Progenitor cell of endocrine pancreas (in vitro differentiated cells): ENCODE data around the gene SGCG. TPM values are rescaled to one million over a fixed set of nuclear protein-coding genes. Genes with fewer than 3 reads are reported as not detected.
"Not testable (repeated sequence)": the region's sequence is repeated elsewhere in the genome, so short reads cannot be mapped to it uniquely, and the experiment has no call there.

Experiments used
- DNase-seq: peaks from one replicate; pipeline ENCODE4 v3.0.0; 2021; ENCODE audit warnings: low spot score; ENCODE audit not compliant: unreplicated experiment
- H3K27ac Mint-ChIP-seq: 2 replicates; pipeline ENCODE4 v1.8.0; 2021; ENCODE audit warnings: mild to moderate bottlenecking, moderate library complexity, mixed read lengths
- H3K27me3 Mint-ChIP-seq: 2 replicates; pipeline ENCODE4 v1.8.0; 2021; ENCODE audit warnings: mixed read lengths
- H3K36me3 Mint-ChIP-seq: 2 replicates; pipeline ENCODE4 v1.8.0; 2022; ENCODE audit warnings: mixed read lengths; ENCODE audit not compliant: insufficient read depth
- H3K4me1 Mint-ChIP-seq: 2 replicates; pipeline ENCODE4 v1.8.0; 2021; ENCODE audit warnings: low read depth, mixed read lengths
- H3K4me3 Mint-ChIP-seq: 2 replicates; pipeline ENCODE4 v1.8.0; 2021; ENCODE audit warnings: low read depth, mild to moderate bottlenecking, moderate library complexity, mixed read lengths
- H3K9me3 Mint-ChIP-seq: 2 replicates; pipeline ENCODE4 v1.8.0; 2021; ENCODE audit warnings: low read depth, mixed read lengths
- CTCF ChIP-seq: fragments of 200-600 bp; sonication (generic); IDR thresholded peaks from one replicate; pipeline ENCODE4 v1.5.0; 2021; ENCODE audit warnings: antibody characterized with exemption, mild to moderate bottlenecking; ENCODE audit not compliant: unreplicated experiment
- long read RNA-seq: library from polyadenylated mRNA; unstranded; transcript quantifications from one replicate; pipeline ENCODE4 v2.0.0, GENCODE V29; 2020
- total RNA-seq: library from RNA; stranded (reverse); gene quantifications from 2 replicates; pipeline ENCODE4 v1.2.1, GENCODE V29; 2021

The SGCG gene
- total RNA-seq: not detected in 2 replicates
- long read RNA-seq, partial matches to known transcripts: 0 of 1 reads
- long read RNA-seq, other reads (novel, unspliced or antisense): 1 of 1 reads

GRCh38 chr13:23180711-23181110 lies at the start of gene SGCG:
Gene SGCG (plus strand): TSS chr13:23180979. CDS start chr13:23203695, 22,716 bp downstream.
- no peak within 1 kb of the TSS for H3K27ac Mint-ChIP-seq

GRCh38 chr13:23134542-23134941 lies 46.2 kb upstream of the SGCG start:
- no peaks in the 10 kb centered on the region for H3K4me1 Mint-ChIP-seq
- H3K9me3 Mint-ChIP-seq: no peaks in the 10 kb centered on the region
- H3K27ac Mint-ChIP-seq: no peak overlapping the region
- no peaks in the 10 kb centered on the region for H3K36me3 Mint-ChIP-seq
- H3K27me3 Mint-ChIP-seq: no peaks in the 10 kb centered on the region
- H3K4me3 Mint-ChIP-seq: no peak overlapping the region
- DNase-seq: no peak
- no peak for TF ChIP-seq CTCF

More at GRCh38 chr13:23180711-23181110, at the start of gene SGCG:
- Mint-ChIP-seq H3K4me3 (no peak within 1 kb of the TSS), H3K9me3 (no peaks in the 10 kb centered on the region), H3K27me3 (no peaks in the 10 kb centered on the region), H3K36me3 (no peaks in the 10 kb centered on the region), H3K4me1 (no peaks in the 10 kb centered on the region)
- DNase-seq: no peak
- TF ChIP-seq CTCF: no peak

- Mint-ChIP-seq H3K27ac (no peak overlapping the region), H3K36me3 (no peaks in the 10 kb centered on the region), H3K27me3 (no peaks in the 10 kb centered on the region), H3K4me1 (no peaks in the 10 kb centered on the region), H3K9me3 (no peaks in the 10 kb centered on the region), H3K4me3 (no peak overlapping the region)
- no peak for TF ChIP-seq CTCF
- DNase-seq: no peak
These were observed 40.3 kb upstream of the SGCG start for GRCh38 chr13:23140492-23140891.

- Mint-ChIP-seq H3K4me3 (no peak overlapping the region), H3K27ac (no peak overlapping the region), H3K9me3 (no peaks in the 10 kb centered on the region), H3K36me3 (no peaks in the 10 kb centered on the region), H3K4me1 (no peaks in the 10 kb centered on the region), H3K27me3 (no peaks in the 10 kb centered on the region)
- TF ChIP-seq CTCF: no peak
- DNase-seq: no peak
These were observed 38.8 kb upstream of the SGCG start for GRCh38 chr13:23141964-23142363.

GRCh38 chr13:23142607-23143006 lies 38.2 kb upstream of the SGCG start:
- H3K27ac Mint-ChIP-seq, H3K27me3 Mint-ChIP-seq, H3K4me3 Mint-ChIP-seq, H3K36me3 Mint-ChIP-seq, DNase-seq, H3K4me1 Mint-ChIP-seq, H3K9me3 Mint-ChIP-seq: not testable (repeated sequence)

GRCh38 chr13:23144431-23144830 lies 36.3 kb upstream of the SGCG start:
- Mint-ChIP-seq H3K36me3 (no peaks in the 10 kb centered on the region), H3K4me1 (no peaks in the 10 kb centered on the region), H3K27ac (no peak overlapping the region), H3K27me3 (no peaks in the 10 kb centered on the region), H3K9me3 (no peaks in the 10 kb centered on the region), H3K4me3 (no peak overlapping the region)
- TF ChIP-seq CTCF: no peak
- DNase-seq: no peak
